Medulla oblongata (tissue), 1 donor: ENCODE measurements around the gene APCDD1.

Experiments
- DNase-seq: peaks from one replicate; pipeline ENCODE4 v3.0.0-alpha.2; 2015; ENCODE audit errors: extremely low spot score

Gene APCDD1

DNA sequence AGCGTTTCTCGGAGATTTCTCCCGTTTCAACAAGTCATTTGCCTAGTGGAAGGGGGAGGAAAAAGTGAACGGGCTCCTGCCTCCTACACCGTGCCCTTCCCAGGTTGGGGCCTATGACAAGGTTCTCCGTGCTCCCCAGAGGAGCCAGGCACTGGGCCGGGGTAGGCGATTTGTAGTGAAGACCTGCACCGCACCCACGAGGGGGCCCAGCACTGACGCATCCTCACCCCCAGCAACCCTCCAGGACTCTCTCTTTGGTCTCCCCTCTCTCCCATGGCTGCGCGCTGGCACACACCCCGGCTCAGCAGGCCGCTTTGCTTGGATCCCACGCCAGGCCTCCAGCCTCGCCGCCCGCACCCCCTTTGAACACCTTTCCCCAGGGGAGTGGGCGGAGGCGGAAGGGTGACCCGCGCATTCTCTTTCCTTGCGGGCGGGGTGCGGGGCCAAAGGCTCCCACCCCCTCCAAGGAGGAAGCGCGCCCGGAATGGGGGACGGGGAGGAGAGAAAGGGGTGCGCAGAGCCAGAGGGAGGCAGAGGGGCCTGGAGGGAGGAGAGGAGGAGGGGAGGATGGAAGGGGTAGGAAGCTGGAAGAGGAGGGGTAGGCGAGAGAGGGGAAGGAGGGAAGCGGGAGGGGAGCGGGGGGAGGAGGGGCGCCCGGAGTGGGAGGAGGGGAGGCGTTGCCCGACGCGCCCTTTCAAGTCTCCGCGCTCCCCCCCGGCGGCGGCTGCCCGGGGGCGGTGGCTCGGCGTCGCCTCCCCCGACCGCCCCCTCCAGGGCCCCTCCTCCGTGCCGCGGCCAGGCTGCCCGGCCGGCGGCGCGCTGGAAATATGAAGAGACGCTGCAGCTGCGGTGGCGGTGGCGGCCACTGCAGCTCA lies at the start of gene APCDD1:
Gene APCDD1 (plus strand): TSS at position 830 of the 875 bp plus-strand sequence. CDS start 347 bp downstream, outside the sequence.
- DNase-seq: peak; percentile 93

DNA sequence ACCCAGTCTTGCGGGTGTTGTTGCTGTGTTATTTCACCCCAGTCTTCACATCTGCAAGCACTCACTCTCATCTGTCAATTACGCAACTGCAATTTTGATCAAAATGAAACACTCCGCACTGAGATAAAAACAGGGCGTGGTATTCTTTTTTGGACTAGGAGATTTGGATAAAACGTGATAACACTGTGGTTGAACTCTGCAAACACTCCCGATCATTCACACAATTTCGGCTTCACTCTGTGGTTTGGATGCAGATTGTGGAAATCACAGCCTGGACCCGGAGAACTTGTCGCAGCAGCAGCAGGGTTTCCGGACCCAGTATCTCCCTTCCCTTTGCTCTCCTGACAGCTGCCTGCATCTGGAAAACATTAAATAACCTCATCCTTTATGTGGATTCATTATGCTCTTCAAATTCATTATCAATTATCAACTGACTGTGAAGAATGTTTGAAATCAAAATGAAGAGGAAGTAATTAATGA lies 49.4 kb upstream of the APCDD1 start:
- DNase-seq: no peak

DNA sequence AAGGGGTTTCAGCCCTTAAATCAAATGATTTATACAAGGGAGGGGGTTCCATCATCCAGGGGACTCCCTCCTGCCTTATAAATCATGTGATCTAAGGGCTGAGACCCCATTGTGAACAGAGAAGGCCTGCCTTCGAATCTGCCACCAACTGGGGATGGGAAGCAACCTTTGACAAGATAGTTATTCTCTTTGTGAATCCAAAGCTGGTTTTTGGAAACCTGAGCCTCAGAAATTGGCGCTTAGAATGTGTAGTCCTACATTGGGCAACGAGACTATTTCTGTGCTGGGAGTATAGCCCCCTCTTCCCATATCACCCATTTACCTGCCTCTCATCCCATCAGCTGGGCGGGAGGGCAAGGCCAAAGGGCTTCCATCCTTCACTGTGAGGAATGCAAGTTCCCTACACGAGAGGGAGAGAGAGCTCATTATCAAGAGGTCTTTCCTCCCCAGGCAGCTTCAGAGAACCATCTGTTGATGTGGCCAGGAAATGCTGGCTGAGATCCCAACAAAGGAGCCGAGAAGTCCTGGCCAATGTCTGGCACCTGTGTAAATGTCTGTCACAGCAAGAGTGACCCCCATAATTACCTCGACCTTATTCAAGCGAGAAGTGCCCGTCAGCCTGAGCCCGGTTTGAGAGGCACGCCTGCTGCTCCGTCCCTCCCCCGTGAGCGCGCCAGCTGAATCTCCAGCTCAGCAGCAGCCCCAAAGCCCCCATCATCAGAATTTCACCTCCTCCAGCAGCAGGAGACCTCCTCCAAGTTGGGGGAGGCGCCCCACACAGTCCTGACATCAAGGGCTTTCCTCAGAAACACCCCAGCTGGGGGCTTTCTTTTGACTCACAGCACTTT lies 48.4 kb upstream of the APCDD1 start:
- DNase-seq: no peak

DNA sequence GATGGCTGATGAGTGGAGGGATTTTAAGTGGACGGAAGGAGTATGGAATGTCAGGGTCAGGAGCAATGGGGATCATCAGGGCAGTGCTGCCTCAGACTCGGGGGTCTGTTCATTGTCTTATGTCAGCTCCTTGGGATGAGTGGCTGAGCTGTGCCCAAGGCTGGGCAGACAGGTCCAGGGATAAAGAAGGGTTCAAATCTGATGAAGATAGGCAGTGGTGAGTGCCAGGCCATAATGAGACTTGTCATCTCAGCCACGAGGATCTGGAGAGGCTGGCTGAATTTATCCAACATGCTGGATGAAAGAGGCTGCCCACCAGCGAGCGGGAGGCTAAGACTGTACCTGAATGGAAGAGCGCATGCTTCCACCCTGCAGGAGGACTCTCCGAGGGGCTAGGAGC lies 46.3 kb upstream of the APCDD1 start:
- DNase-seq: no peak

DNA sequence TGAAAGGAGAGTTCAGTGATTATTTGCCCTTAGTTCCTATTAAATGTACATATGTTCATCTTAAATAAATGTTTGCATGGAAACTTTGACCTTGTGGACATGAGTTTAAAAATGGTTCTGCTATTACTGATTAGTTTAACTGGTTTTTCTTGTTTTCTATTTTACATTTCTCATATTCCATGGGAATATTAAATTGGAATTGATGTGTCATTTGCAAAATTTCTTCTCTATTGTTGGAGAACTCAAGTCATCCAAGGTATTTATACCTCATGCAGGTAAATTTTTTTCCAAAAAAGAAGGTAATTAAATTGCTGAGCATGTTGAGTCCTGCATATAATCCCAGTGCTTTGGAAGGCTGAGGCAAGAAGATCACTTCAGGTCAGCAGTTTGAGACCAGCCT lies 45.4 kb upstream of the APCDD1 start:
- no peak for DNase-seq

DNA sequence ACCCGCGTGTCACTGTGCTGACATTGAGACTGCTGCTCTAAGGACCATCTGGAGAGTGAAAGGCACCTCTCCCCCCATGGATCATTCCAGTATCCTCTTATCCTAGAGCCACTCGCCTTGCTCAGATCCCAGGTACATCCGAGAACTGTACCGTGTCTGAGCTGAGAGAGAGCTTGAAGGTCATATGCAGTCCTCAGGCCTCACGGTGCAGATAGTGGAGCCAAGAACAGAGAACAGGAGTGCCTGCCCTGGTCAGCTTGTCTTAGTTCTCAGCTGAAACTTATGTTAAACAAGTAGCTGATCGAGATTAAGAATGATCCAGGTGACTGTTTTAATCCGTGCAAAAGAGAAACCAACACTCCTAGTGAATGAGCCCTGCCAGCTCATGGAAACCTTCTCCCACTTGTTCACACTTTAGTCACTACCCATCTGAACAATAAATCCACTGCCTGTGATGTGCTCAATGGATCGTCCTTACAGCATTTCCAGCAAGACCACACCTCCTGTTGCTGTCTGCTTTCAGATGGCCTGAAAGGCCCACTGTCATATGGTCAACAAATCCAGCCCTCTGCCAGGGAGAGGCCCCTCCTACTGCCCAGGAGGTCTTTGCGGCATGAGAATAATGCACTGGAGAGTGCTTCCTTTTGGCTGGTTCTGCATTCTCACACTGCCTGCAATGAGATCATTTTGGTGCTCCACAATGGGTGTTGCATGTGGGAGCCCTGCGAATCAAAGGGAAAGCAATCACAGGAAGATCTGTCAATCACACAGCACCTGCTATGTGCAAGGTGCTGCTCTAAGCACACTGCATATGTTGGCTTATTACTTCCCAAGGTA lies 43.7 kb upstream of the APCDD1 start:
- DNase-seq: no peak

DNA sequence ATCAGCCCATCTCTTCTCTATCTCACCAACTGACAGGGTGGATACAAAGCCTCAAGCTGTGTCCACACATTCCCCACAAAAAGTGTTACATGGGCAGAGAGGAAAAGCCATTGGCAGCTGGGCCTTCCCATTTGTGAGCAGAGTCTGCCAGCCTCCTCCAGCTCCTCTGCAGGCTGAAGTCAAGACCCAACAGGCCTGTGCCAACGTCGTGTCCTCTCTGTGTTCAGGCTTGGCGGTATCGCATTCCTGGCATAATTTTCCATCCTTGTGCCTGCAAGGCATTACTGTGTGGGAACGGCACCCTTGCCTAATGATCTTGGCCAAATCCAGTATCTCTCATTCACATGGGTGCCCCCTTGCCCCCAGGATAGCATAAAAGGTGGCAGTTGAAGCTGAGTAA lies 41.5 kb upstream of the APCDD1 start:
- DNase-seq: no peak

DNA sequence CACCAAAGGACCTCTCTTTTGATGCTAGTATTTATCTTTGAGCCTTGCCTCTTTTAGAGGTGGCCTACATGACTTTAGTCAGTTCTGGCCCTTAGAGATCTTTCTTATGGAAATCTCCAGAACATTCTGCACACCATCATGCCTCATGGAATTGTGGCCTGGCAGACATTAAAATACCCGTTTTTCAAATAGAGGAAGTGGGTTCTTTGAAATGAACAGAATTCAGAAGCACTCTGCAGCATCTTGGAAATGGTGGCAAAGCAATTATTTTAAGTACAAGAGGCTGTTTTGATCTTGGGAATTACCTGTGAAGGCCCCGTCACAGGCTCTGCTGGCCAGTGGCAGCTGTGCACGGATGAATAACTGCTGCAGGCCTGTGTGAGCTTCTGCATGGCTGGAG lies 40.7 kb upstream of the APCDD1 start:
- no peak for DNase-seq

DNA sequence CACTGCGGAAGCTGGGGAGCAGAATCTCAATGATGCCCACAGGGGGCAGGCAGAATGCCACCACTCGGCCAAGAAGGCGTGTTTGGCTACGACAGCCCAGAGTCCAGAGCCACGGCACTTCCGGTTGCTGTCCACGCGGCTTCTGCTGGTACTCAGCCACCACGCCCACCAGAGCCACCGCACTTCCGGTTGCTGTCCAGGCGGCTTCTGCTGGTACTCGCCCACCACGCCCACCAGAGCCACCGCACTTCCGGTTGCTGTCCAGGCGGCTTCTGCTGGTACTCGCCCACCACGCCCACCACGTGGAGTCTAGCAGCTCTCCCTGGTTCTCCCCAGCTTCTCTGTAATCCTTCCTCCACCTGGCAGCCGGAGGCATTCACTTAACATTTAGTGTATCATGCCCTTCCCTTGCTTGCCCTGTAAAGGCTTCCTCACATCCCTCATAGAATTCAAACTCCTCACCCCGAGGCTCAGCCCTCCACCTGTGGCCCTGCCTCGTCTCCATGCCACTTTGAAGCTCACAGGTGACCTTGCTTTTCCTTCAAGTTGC lies 40.1 kb upstream of the APCDD1 start:
- DNase-seq: no peak

DNA sequence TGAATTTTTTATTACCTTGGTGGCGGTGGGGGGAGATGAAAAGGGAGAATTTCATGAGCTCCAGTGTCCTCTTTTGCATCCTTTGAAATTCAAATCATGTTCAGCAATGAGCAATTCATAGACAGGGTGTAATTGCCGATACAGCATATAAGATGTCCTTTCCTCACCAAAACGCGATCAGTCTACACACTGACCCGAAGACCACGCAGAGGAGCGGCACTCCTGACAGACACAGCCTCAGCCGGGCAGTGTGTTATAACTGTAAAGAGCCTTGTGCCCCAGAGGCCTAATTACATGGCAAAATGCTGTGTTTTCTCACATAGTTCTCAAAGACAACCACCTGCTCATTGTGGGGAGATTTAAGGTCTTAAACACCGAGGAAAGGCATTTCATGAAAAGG lies 38.4 kb upstream of the APCDD1 start:
- DNase-seq: no peak

DNA sequence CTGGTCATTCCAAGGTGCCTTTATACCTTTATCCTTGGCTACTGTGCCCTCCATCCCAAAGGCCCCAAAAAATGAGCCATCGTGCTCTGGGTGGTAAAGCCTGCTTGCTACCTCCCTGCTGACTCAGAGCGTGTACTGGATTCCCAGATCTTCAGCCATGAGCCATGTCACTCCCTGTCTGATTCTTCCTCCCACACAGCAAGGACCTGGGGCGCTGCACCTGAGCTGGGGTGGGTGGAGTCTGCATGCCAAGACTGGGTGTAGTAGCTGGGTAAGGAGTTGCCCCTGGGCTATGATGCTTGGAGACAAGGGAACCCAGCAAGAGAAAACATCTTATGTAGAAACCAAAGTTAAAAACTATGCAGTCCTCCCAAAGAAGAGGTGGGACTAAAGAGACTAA lies 37.2 kb upstream of the APCDD1 start:
- DNase-seq: no peak

DNA sequence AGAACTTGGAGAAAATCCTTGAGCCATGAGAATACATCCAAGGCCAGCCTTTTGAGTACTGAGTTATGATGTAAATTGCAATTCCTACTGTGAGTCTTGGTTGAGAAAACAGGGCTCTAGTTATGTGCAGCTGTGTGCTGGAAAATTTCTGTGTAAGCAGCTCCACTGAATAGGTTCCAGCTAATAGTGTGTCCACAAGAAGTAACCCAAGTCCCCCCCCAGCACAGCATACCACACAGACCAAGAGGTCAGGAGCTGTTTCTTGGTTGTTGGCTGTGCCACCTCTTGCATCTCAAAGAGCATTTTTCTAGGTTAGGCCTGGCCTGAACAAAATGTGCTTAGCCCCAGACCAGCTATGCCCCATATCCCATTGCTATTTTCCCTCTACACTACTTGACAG lies 36.8 kb upstream of the APCDD1 start:
- no peak for DNase-seq

DNA sequence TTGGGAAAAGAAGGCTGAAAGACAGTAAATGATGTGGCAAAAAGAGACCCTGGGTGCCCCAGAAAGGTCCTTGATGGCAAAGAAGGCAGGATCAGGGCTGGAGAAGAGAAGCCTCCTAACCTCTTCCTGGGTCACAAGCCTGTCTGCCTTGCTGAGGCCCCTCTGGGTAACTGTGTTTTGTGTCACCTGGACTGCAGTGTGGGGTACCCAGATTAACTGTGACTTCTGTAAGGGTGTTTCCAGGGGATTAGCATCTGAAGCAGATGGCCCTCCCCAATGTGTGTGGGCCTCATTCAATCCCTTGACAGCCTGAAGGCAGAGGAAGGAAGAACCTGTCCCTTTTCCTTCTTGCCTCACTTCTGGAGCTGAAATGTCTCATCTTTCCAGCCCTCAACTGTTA lies 35.6 kb upstream of the APCDD1 start:
- DNase-seq: no peak

DNA sequence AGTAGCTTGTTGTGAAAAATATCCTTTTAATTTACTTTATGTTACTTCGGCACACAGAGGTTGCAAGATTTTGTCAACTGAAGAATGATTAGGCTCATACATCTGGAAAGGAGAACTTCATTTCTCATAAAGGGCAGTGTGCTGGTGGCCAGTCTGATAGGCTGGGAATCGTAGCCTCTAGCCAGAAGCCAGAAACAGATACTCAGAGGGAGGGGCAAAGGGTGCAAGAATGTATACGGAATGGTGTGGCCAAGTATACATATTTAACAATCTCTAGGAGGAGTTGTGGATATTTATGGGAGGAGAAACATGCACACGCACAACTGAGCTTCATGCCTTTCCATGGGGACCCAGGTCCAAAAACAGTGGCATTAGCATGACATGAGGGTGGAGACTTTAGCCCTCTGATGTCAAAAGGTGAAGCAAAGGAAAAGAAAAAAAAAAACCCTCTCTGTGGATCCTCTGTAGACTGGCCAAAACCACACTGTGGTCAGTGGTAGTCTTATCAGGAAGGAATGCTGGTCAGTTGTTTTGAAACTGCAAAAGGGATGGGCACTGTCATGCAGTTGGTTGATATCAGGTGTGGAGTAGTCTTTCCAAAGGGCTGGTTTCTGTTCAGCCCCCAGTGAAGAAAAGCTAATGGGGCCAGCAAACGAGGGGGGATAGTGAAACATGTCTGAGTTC lies 34.9 kb upstream of the APCDD1 start:
- no peak for DNase-seq

DNA sequence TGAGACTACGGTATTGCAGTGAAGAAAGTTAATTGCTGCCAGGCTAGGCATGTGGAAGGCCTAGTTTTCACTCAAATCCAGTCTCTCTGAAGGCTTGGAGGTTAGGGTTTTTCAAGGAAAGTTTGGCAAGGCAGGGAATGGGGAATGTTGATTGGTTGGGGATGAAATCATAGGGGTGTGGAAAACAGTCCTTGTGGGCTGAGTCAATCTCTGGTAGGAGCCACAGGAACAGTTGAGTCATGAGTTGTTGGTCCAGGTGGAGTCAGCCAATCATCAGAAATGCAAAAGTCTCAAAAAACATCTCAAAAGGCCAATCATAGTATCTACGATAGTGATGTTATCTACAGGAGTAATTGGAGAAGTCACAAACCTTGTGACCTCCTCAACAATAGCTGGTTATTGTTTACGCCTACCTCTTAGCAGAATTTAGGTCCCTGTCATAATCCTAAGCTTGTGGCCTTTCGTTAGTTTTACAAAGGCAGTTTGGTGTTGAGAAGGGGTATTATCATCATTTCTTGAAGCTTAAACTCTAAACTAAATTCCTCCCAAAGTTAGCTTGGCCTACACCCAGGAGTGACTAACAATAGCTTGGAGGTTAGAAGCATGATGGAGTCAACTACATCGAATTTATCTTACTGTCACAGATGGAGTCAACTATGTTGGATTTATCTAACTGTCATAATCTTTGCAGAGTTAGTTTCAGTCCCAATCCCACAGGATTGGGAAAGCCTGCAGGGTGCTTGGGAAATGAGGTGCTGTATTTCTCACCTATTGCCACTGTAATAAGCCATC lies 33.7 kb upstream of the APCDD1 start:
- DNase-seq: no peak

DNA sequence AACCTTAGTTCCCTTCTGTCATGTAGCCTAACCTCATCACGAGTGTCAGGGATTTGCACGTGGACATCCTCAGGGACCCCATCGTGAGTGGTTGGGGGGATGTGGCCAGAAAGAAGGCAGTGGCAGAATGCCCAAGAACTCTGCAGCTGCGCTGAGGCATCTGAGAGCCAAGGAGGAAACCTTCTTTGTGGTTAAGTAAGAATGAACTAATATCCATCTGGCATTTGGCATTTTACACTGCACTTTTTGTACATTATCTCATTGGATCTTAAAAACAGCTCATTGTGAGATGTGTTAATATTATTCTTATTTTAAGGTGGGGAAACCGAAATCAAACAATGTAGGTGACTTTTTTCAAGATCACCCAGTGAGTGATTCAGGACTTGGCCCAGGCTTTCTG lies 32.6 kb upstream of the APCDD1 start:
- DNase-seq: no peak

DNA sequence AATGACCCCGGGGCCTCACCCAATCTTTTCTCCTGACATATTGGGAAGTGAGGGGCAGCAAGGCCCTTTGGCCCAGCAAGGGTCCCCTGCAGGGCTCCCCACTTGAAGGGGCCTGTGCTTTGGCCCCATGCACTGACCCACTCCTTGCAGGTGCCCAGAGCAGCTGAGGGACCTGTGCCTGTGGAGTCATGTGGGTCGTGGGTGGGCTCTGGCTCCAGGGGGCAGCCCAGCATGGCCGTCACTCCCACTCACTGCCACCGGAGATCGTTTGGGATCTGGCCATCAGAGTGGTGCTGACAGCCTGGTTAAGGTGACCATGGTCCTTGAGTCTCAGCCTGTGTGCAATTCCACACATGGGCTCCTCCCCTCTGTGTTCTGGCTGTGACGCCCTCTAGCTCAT lies 31.7 kb upstream of the APCDD1 start:
- DNase-seq: no peak

DNA sequence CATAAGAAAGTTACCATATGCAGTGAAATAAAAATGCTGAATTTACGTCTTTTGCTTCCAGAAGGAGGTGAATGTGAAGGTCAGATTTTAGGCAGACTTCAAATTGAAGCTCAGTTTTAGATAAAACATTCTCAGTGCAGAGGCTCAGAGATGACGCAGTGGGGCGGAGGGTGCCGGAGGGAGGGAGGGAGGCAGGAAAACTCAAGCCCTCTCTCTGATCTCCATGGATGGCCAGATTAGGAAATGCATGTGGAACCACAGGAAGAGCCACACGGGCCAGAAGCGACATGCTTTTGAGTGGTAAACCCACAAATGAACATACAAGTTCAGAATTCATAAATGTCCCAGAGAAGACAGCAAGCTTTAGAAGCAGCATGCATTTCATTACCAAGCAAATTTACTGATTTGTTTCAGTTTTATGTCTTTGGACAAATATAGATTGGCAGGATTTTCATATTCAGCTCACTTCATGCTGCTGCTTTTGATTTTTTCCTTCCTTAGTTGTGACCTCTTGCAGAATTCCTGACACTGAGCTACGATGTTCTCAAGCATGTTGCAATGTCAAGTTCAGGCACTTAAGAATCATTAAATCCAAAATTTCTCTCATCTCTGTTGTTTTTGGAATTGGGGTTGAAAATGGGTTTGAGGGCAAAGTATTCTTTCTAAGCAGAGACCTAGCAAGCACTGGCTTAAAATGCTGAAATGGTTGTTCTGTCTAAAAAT lies 29.7 kb upstream of the APCDD1 start:
- no peak for DNase-seq

DNA sequence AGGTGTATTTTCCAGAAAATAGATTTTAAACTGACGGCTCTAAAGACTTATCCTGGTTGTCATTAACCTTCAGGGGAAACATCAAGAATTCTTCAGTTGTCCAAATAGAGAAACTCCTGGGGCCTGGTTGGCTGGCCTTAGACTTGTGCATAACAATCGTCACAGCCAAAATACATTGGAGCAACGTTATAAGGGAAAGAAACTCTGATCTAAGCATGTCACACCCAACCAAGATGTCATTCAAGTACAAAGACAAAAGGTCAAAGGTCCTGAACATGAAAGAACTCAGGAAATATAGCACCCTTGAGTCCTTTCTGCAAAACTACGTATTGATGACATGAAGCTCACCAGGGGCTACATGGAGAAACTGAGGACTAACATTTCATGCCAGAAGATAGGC lies 23.8 kb upstream of the APCDD1 start:
- no peak for DNase-seq

DNA sequence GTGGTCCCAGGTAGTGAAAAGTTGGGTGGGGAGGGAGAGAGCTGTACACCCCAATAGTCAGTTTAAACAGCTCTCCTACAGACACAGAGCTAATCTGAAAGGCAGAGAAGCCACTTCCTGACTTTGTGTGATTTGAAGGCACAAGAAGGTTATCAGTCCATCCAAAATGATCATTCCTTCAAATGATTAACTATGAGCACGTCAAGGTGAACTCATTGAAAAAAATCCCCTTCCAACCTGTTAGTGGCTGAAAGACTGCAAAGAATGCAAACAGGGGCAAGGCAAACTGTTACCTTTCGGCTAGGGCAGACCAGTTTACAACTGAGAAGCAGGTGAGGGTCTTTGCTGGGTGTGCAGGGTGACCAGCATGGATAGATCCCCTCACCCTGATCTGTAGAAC lies 22.8 kb upstream of the APCDD1 start:
- no peak for DNase-seq
